ENCODE results near the gene SDCCAG8.

SDCCAG8 gene

DNA sequence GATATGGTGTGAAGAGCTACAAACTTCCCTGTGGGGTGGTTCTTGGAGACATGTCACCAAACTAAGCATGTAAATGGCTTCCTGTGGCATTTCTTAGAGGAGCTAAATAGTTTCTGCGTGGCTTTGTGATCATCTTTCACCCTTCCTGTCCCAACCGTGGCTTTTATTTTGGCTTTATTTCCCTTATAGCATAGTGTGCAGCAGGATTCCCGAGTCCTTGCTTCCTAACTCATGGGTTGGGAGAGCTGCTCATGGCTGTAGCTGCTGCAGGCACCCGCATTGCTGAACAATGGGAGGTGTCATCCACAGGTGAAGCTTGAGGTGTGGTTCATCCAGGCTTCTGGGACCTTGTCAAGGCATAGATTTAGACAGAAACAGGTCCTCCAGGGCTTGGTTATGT is 192.0 kb downstream of the SDCCAG8 start:
- POLR2A ChIA-PET = no interaction called here
- no peak for DNase-seq (ENCODE audit: extremely low spot score)
- CTCF ChIA-PET = interaction anchor here (0.9 kb wide), 1 partner anchor 14 kb away, joined by 3 read pairs; no protein-coding TSS in a partner anchor
- TF ChIP-seq BHLHE40 (IDR thresholded peaks at IDR 0.05; ENCODE audit: borderline replicate concordance) = no peak
- TF ChIP-seq SP1 (IDR thresholded peaks at IDR 0.05) = no peak
- no peak for TF ChIP-seq L3MBTL2 (conservative IDR thresholded peaks at IDR 0.05)
- no peak for TF ChIP-seq NFRKB (IDR thresholded peaks at IDR 0.05)
- TF ChIP-seq FOXM1 (IDR thresholded peaks at IDR 0.05; ENCODE audit: borderline replicate concordance) = no peak
- TF ChIP-seq FOXA1 (IDR thresholded peaks at IDR 0.05) = no peak
- TF ChIP-seq FOXK2 (IDR thresholded peaks at IDR 0.05) = no peak
- TF ChIP-seq ELF4 (IDR thresholded peaks at IDR 0.05) = no peak
- no peak for TF ChIP-seq SUZ12 (IDR thresholded peaks at IDR 0.05)
- no peak for TF ChIP-seq ZNF384 (IDR thresholded peaks at IDR 0.05)
- TF ChIP-seq LEF1 (IDR thresholded peaks at IDR 0.05; ENCODE audit: borderline replicate concordance) = no peak
- no peak for TF ChIP-seq ARNT (IDR thresholded peaks at IDR 0.05)
- TF ChIP-seq HDGF (IDR thresholded peaks at IDR 0.05; ENCODE audit: borderline replicate concordance) = no peak
- TF ChIP-seq, protein P1, sequence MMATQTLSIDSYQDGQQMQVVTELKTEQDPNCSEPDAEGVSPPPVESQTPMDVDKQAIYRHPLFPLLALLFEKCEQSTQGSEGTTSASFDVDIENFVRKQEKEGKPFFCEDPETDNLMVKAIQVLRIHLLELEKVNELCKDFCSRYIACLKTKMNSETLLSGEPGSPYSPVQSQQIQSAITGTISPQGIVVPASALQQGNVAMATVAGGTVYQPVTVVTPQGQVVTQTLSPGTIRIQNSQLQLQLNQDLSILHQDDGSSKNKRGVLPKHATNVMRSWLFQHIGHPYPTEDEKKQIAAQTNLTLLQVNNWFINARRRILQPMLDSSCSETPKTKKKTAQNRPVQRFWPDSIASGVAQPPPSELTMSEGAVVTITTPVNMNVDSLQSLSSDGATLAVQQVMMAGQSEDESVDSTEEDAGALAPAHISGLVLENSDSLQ (IDR thresholded peaks at IDR 0.05) = no peak

DNA sequence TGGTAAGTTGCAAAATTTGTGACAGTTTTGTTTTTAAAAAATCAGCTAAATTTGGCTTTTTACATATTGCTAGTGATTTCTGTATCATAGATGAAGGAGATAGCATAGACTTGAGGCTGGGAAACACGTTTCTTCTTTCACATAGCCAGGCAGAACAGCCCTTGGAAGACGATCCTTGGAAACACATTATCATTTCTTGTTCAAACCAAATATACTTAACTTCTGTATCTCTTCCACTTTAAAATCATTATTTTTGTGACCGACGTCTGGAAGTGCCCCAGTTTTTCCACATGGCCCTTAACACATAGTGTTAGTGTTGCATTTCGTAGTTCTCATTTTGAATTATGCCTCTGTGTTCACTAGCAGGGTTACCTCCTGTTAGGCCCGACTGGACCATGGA is 193.5 kb downstream of the SDCCAG8 start:
- ChIA-PET CTCF (no interaction called here), POLR2A (no interaction called here)
- TF ChIP-seq BHLHE40 (IDR thresholded peaks at IDR 0.05; ENCODE audit: borderline replicate concordance) (no peak), ZNF384 (IDR thresholded peaks at IDR 0.05) (no peak), NFRKB (IDR thresholded peaks at IDR 0.05) (no peak), ARNT (IDR thresholded peaks at IDR 0.05) (no peak), SP1 (IDR thresholded peaks at IDR 0.05) (no peak), ELF4 (IDR thresholded peaks at IDR 0.05) (no peak)
- DNase-seq (ENCODE audit: extremely low spot score) = no peak

DNA sequence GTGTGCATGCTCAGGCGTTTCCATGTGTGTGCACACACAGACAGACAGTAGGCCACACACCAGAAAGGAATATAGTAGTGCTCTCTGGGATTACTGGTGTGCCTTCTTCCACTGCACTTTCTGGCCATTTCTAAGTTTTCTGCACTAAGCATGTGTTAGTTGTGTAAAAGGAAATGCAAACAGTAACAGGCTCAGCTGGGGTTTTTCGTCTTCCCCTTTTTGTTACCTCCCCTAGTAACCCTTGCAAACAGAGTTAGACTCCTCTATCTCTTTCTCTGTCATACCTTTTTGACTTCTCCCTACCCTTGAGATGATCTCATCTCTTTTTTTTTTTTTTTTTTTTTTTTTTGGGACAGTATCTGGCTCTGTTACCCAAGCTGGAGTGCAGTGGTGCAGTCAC is 196.3 kb downstream of the SDCCAG8 start:
- POLR2A ChIA-PET = no interaction called here
- no peak for DNase-seq (ENCODE audit: extremely low spot score)
- TF ChIP-seq ARNT (IDR thresholded peaks at IDR 0.05) (no peak), ELF4 (IDR thresholded peaks at IDR 0.05) (no peak), CTBP1 (IDR thresholded peaks at IDR 0.05; ENCODE audit: borderline replicate concordance) (no peak), ZNF384 (IDR thresholded peaks at IDR 0.05) (0 out of 2 replicates have a peak, but pooled peaks have one; percentile 7)
- CTCF ChIA-PET = interaction anchor here (0.6 kb wide), 1 partner anchor 9 kb away, joined by 6 read pairs; no protein-coding TSS in a partner anchor

DNA sequence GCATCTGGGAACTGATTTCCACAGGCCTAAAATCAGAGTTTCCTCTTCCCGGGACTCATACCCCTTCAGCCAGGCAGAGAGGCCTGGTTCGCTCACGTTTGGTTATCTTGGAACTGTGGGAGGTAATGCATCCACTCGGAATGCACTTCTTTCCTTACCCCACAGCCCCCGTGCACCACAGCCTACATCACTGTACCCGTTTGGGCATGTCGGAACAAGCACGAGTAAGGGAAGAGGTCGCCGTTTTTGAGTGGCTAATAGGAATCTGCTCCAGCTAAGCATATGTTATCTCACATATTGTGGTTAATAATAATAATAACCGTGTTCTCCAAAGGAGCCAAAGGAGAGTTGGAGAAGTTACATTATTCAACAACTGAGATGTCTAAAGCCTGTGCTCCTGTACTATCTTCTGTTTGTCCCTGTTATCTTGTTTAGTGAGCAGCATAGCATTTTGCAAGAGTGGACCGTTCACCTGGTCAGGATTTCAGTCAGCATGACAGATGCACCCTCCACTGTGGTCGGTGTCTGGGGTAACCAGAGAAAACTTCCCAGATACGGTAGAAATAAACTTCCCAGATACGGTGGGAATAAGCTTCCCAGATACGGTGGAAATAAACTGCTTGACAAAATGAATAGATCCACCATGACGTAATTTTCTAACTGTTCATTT is 198.6 kb downstream of the SDCCAG8 start:
- CTCF ChIA-PET = no interaction called here
- POLR2A ChIA-PET = no interaction called here
- DNase-seq (ENCODE audit: extremely low spot score) = no peak
- TF ChIP-seq SP1 (IDR thresholded peaks at IDR 0.05) (no peak), BHLHE40 (IDR thresholded peaks at IDR 0.05; ENCODE audit: borderline replicate concordance) (no peak), NFRKB (IDR thresholded peaks at IDR 0.05) (no peak), ZNF384 (IDR thresholded peaks at IDR 0.05) (no peak), SUZ12 (IDR thresholded peaks at IDR 0.05) (no peak), FOXK2 (IDR thresholded peaks at IDR 0.05) (no peak), L3MBTL2 (conservative IDR thresholded peaks at IDR 0.05) (no peak), HDGF (IDR thresholded peaks at IDR 0.05; ENCODE audit: borderline replicate concordance) (no peak), TARDBP (IDR thresholded peaks at IDR 0.05) (no peak), CTBP1 (IDR thresholded peaks at IDR 0.05; ENCODE audit: borderline replicate concordance) (no peak), LEF1 (IDR thresholded peaks at IDR 0.05; ENCODE audit: borderline replicate concordance) (no peak), FOXM1 (IDR thresholded peaks at IDR 0.05; ENCODE audit: borderline replicate concordance) (no peak), ELF4 (IDR thresholded peaks at IDR 0.05) (no peak), FOXA1 (IDR thresholded peaks at IDR 0.05) (no peak), ARNT (IDR thresholded peaks at IDR 0.05) (no peak)
- TF ChIP-seq, protein P1 (IDR thresholded peaks at IDR 0.05) = no peak

DNA sequence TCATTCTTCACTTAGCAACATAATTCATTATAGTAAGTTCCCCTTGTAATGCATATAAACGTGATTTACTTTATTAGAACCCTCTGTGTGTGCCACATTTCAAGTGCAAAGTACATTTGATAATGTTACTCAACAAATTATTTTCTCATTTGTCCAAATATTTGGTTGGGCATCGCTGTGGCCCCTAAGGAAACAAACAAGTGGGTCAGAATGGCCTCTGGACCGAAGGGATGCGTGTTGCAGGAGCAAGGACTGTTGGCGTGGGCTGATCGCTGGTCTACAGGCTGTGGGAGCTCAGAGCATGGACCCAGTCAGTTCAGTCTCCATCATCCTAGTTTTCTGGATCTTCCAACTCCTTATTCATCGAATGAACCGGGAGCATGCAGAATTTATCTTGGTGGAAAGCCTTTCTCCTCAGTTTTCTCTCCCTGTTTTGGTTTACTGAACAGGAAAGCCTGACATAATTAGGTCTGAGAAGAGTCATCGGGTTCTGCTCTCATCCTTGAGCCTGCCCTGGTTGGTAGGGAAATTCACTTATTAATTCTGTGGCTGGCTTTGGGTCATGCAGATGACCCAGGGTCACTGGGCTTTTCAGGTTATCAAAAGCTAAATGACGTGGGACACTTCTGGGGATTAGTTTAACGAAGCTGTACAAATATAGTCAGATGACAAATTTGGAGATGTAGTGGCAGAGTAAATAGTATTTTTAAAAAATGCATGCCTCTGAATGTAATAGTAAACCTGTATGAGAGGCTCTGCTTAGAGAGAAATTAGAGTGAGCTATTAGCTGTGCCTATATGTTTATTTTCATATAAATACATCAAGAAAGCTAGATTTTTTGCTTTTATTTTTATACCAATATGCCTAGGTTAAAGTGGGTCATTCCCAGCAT is 200.2 kb downstream of the SDCCAG8 start:
- DNase-seq (ENCODE audit: extremely low spot score) = no peak
- TF ChIP-seq CTBP1 (IDR thresholded peaks at IDR 0.05; ENCODE audit: borderline replicate concordance) = no peak
- no peak for TF ChIP-seq ELF4 (IDR thresholded peaks at IDR 0.05)
- no peak for TF ChIP-seq FOXK2 (IDR thresholded peaks at IDR 0.05)
- no peak for TF ChIP-seq ARNT (IDR thresholded peaks at IDR 0.05)
- ChIA-PET POLR2A (no interaction called here), CTCF (no interaction called here)

DNA sequence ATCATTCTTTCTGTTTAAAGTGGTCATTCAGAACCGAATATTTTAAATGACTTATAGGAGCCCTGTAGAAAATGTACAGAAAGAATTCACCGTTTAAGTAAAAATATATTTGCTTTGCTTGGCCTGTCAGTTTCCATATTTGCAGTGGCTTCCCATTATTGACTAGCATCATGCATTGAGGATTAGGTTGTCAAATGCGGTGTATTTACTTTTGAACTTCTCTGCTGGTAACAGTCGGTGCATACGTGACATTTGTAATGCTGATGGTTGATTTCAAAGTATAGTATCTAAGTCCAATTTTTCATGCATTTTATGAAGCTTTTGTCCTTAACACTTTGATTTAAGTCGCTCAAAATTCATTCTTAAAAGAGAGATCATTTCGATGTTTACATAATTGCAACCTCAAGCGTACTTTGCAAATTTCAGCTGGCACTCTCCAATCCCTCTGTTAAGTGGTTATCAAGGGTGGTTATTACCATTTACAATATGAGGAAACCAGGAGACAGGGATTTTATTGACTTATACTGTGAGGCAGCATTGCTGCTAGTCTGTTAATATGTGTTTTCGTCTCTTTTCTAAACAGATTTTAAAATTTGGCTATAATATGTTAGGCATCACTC is 201.6 kb downstream of the SDCCAG8 start:
- DNase-seq (ENCODE audit: extremely low spot score) = no peak
- TF ChIP-seq CTBP1 (IDR thresholded peaks at IDR 0.05; ENCODE audit: borderline replicate concordance) (no peak), HDGF (IDR thresholded peaks at IDR 0.05; ENCODE audit: borderline replicate concordance) (no peak)
- TF ChIP-seq, protein P1 (IDR thresholded peaks at IDR 0.05) = no peak
- CTCF ChIA-PET = no interaction called here
- POLR2A ChIA-PET = no interaction called here
